K562 (cell line): ENCODE results near the gene PHYKPL. TPM values are rescaled to one million over a fixed set of nuclear protein-coding genes. Genes with fewer than 3 reads are reported as not detected.

Experiments
- ATAC-seq: fragments of 200-7000 bp; cut with Tn5 transposase; 3 replicates; pipeline ENCODE4 v1.9.1; 2020; ENCODE audit warnings: moderate library complexity
- BruUV-seq: library from RNA; stranded (reverse); fragments of 400-500 nt; replicated peaks from 2 replicates; lab custom pipeline; 2021; lab: Mats Ljungman, UMichigan
- CTCF ChIA-PET: fragments of 300-600 bp; formaldehyde crosslinking; extraction: SDS; loops from one replicate; lab custom pipeline; 2021; ENCODE audit warnings: low intra/inter-chr PET ratio; lab: Yijun Ruan, JAX
- POLR2A ChIA-PET: fragments of 300-600, 350-650 bp; sonication (Branson Sonifier 250); formaldehyde crosslinking; extraction: SDS; loops from one replicate; lab custom pipeline; 2021; ENCODE audit warnings: antibody characterized with exemption, inconsistent platforms; lab: Yijun Ruan, JAX
- DNase-seq, 4 experiments: peaks; one replicate each; pipeline versions ENCODE4 v3.0.0 to v3.0.0-alpha.2; 2011 to 2018; ENCODE audit warnings: low spot score in 3 of 4, mixed read lengths in 3 of 4; ENCODE audit errors: extremely low read depth in 1 of 4
- FAIRE-seq: peaks from 2 replicates; lab custom pipeline; 2011; peaks lifted over from hg19 to GRCh38; lab: Jason Lieb, UNC
- H2AFZ ChIP-seq: 2 replicates; pipeline ENCODE4 v1.6.0; 2011; ENCODE audit warnings: low read depth, low read length, control low read depth, inconsistent platforms
- H3K27ac ChIP-seq: fragments of 200-600 bp; 3 replicates; pipeline ENCODE4 v1.8.0; 2011; ENCODE audit warnings: low read depth, mild to moderate bottlenecking, control low read depth, inconsistent platforms, low read length, moderate library complexity, mixed read lengths; ENCODE audit errors: extremely low read depth
- H3K27me3 ChIP-seq, 2 experiments: fragments of 300-600 bp in 1 of 2; 2 replicates in 1 of 2; 3 replicates in 1 of 2; pipeline versions ENCODE4 v1.6.0 to v1.8.0; 2011; ENCODE audit warnings: inconsistent platforms in 2 of 2, low read length in 2 of 2, mild to moderate bottlenecking in 1 of 2, mixed read lengths in 1 of 2, moderate library complexity in 1 of 2; ENCODE audit not compliant: control insufficient read depth in 2 of 2, insufficient read depth in 2 of 2
- H3K36me3 ChIP-seq: fragments of 300-600 bp; 3 replicates; pipeline ENCODE4 v1.8.0; 2011; ENCODE audit warnings: mild to moderate bottlenecking, low read length, inconsistent platforms; ENCODE audit not compliant: control insufficient read depth, insufficient read depth
- H3K4me1 ChIP-seq, 2 experiments: fragments of 200-600 bp in 1 of 2; replicated peaks in 1 of 2; 2 replicates in 1 of 2; 3 replicates in 1 of 2; pipeline versions ENCODE4 v1.5.1 to v1.8.0; 2011; ENCODE audit warnings: inconsistent platforms in 2 of 2, low read length in 2 of 2, mild to moderate bottlenecking in 1 of 2, mixed read lengths in 1 of 2, moderate library complexity in 1 of 2; ENCODE audit not compliant: control insufficient read depth in 2 of 2, insufficient read depth in 2 of 2
- H3K4me2 ChIP-seq: 2 replicates; pipeline ENCODE4 v1.6.1; 2011; ENCODE audit warnings: low read length, control low read depth, inconsistent platforms, mixed read lengths; ENCODE audit not compliant: insufficient read depth
- H3K4me3 ChIP-seq: fragments of 200-600 bp; sonication (generic), shearing (Covaris generic); 2 replicates; pipeline ENCODE4 v1.5.1; 2016; ENCODE audit warnings: control low read depth, inconsistent platforms
- H3K79me2 ChIP-seq: fragments of 200-600 bp; 3 replicates; pipeline ENCODE4 v1.8.0; 2011; ENCODE audit warnings: low read length, inconsistent platforms; ENCODE audit not compliant: control insufficient read depth, insufficient read depth
- H3K9ac ChIP-seq, 2 experiments: 2 replicates each; pipeline versions ENCODE4 v1.6.0 to v1.6.1; 2011; ENCODE audit warnings: low read depth in 2 of 2, low read length in 2 of 2, control low read depth in 1 of 2, inconsistent platforms in 1 of 2, mild to moderate bottlenecking in 1 of 2, mixed read lengths in 1 of 2; ENCODE audit not compliant: insufficient read depth in 1 of 2
- H3K9me1 ChIP-seq: one replicate; pipeline ENCODE4 v1.6.0; 2011; ENCODE audit warnings: inconsistent platforms, mild to moderate bottlenecking, low read length, moderate library complexity; ENCODE audit not compliant: control insufficient read depth, insufficient read depth
- H3K9me3 ChIP-seq: replicated peaks from 2 replicates; pipeline ENCODE4 v1.5.1; 2011; ENCODE audit warnings: low read depth, low read length, inconsistent platforms; ENCODE audit not compliant: control insufficient read depth, insufficient read depth
- H4K20me1 ChIP-seq: replicated peaks from 2 replicates; pipeline ENCODE4 v1.6.1; 2011; ENCODE audit warnings: low read length, inconsistent platforms, mixed read lengths; ENCODE audit not compliant: control insufficient read depth, insufficient read depth
- HDAC2 ChIP-seq: fragments of 450-650 bp; IDR thresholded peaks from 2 replicates; pipeline ENCODE4 v1.6.1; 2016; ENCODE audit warnings: mild to moderate bottlenecking
- NRF1 ChIP-seq, 2 experiments: fragments of 450-650 bp; IDR thresholded peaks in 1 of 2; conservative IDR thresholded peaks in 1 of 2; 2 replicates each; pipeline ENCODE4 v1.6.1; 2014; ENCODE audit warnings: mild to moderate bottlenecking in 2 of 2
- POLR2AphosphoS5 ChIP-seq: IDR thresholded peaks from 2 replicates; pipeline ENCODE4 v1.6.1; 2011; ENCODE audit warnings: mild to moderate bottlenecking, low read depth, low read length, moderate library complexity; ENCODE audit not compliant: control insufficient read depth, insufficient read depth
- RFX7 ChIP-seq: fragments of 250-450 bp; sonication (Bioruptor Pico); IDR thresholded peaks from 2 replicates; pipeline ENCODE4 v1.5.1; 2021; ENCODE audit warnings: mild to moderate bottlenecking
- YY1 ChIP-seq, 3 experiments: IDR thresholded peaks; 2 replicates each; pipeline ENCODE4 v1.6.1; 2011; ENCODE audit warnings: low read length in 2 of 3, mild to moderate bottlenecking in 2 of 3, moderate library complexity in 2 of 3, borderline replicate concordance in 1 of 3, control low read depth in 1 of 3, low read depth in 1 of 3; ENCODE audit not compliant: insufficient read depth in 3 of 3, insufficient replicate concordance in 2 of 3, control insufficient read depth in 1 of 3, insufficient read length in 1 of 3; ENCODE audit errors: extremely low read depth in 1 of 3
- WGBS: fragments of 100-300 bp; shearing (Covaris generic); methylation state at CpG from one replicate; pipeline ENCODE4 v1.1.6; 2016; ENCODE audit warnings: low coverage, mixed read lengths; ENCODE audit not compliant: insufficient coverage; ENCODE audit errors: missing lambda C conversion rate; 5-methylcytosine and 5-hydroxymethylcytosine counted together
- in situ Hi-C: fragments of 300-500 bp; cut with MboI; formaldehyde crosslinking; loops from 4 replicates; pipeline ENCODE4 v1.15.0; 2018; ENCODE audit warnings: inconsistent platforms, mixed read lengths
- intact Hi-C: fragments of 100-400 bp; cut with micrococcal nuclease; formaldehyde crosslinking; loops from 2 replicates; pipeline ENCODE4 v1.14.2; 2022
- polyA plus RNA-seq, 8 experiments: library from polyadenylated mRNA; depleted of rRNA in 4 of 8; stranded (reverse) in 5 of 8; unstranded in 3 of 8; fragments of >200 nt; fragmentation: Nextera tagmentation in 2 of 8; fragmentation: Illumina TruSeq in 1 of 8; extraction: Ambion mirVana in 2 of 8; extraction: Trizol in 1 of 8; gene quantifications; 2 replicates each; pipeline versions ENCODE4 v1.2.1 to v1.2.3, GENCODE V29; 2011 to 2014; ENCODE audit warnings: inconsistent platforms in 1 of 8, missing spikeins in 1 of 8
- total RNA-seq, 7 experiments: library from RNA; depleted of rRNA in 6 of 7; stranded (reverse); fragments of >200 nt in 6 of 7; fragmentation: Illumina TruSeq in 2 of 7; extraction: Trizol in 2 of 7; gene quantifications; 2 replicates each; pipeline versions ENCODE4 v1.2.1 to v1.2.3, GENCODE V29; 2011 to 2021; ENCODE audit warnings: low replicate concordance in 1 of 7
- TF ChIP-seq, protein P1 (sequence below): IDR thresholded peaks from 2 replicates; pipeline ENCODE4 v1.6.1; 2011; ENCODE audit not compliant: insufficient read length; ENCODE audit errors: extremely low read depth
- TF ChIP-seq, protein P2 (sequence below): sonication (generic); formaldehyde crosslinking; IDR thresholded peaks from 2 replicates; pipeline ENCODE4 v1.8.1; 2023; ENCODE audit warnings: mild to moderate bottlenecking, missing genetic modification reagents
- TF ChIP-seq, protein P3 (sequence below): sonication (generic); formaldehyde crosslinking; IDR thresholded peaks from 2 replicates; pipeline ENCODE4 v1.8.1; 2023; ENCODE audit warnings: mild to moderate bottlenecking, missing genetic modification reagents
- TF ChIP-seq, protein P4 (sequence below): fragments of 250-450 bp; sonication (Bioruptor Pico); IDR thresholded peaks from 2 replicates; pipeline ENCODE4 v1.4.0; 2020; ENCODE audit warnings: borderline replicate concordance
- TF ChIP-seq, protein P5 (sequence below): fragments of 450-650 bp; conservative IDR thresholded peaks from 2 replicates; pipeline ENCODE4 v1.6.1; 2016; ENCODE audit warnings: missing genetic modification characterization, low read depth, mild to moderate bottlenecking, control low read depth, missing compliant biosample characterization
- TF ChIP-seq, protein P6 (sequence below), 2 experiments: fragments of 450-650 bp in 1 of 2; sonication (generic) in 1 of 2; formaldehyde crosslinking in 1 of 2; IDR thresholded peaks in 1 of 2; conservative IDR thresholded peaks in 1 of 2; 2 replicates each; pipeline versions ENCODE4 v1.6.1 to v1.8.1; 2016 to 2023; ENCODE audit warnings: mild to moderate bottlenecking in 2 of 2, moderate library complexity in 2 of 2, inconsistent platforms in 1 of 2, missing genetic modification reagents in 1 of 2

PHYKPL gene
- total and polyA plus RNA-seq, 9 of the 15 experiments (the other 6 are each of a cell fraction or from before 2014, with no cell fraction given): 4.7 to 34.7 (median 18.6) TPM

DNA sequence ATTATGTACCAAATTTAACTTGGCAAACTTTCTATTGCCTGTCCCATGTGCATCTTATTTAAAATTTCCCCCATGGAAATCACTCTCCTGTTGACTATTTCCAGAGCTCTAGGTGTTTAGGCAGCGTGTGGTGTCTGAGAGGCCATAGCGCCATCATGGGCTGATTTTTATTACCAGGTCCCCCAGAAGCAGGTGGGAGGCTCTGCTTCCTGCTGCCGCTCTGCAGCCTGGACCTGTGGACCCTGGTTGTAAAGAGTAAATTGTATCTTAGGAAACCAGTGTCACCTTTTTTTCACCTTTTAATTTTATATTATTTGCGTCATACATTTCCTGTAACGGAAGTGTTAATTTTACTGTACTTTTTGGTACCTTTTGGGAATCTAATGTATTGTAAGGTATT is 21.9 kb downstream of the PHYKPL start:
- in situ Hi-C loops: no loop called here
- Histone ChIP-seq H3K4me3 (no peak overlapping the region), H3K36me3 (peaks cover 100% of the 10 kb centered on the region), H4K20me1 (peaks cover 72% of the 10 kb centered on the region), H2AFZ (no peak overlapping the region), H3K9me3 (no peaks in the 10 kb centered on the region), H3K27ac (no peak overlapping the region), H3K27me3 (no peaks in the 10 kb centered on the region), H3K9me1 (peaks cover 10% of the 10 kb centered on the region), H3K79me2 (peaks cover 42% of the 10 kb centered on the region), H3K4me2 (no peak overlapping the region), H3K9ac (no peak overlapping the region), H3K4me1 (peaks cover 21 to 24% of the 10 kb centered on the region in 2 experiments; a peak in 4 of 5 replicates)
- ATAC-seq (no peak), FAIRE-seq (no peak), DNase-seq (no peak)
- POLR2A ChIA-PET: interaction anchor here (0.5 to 12.7 kb wide), 3 partner anchors 16 to 914 kb away, joined by 3 to 162 read pairs (median 3); partner anchors contain the start of gene PHYKPL
- intact Hi-C loops: no loop called here
- TSS peak; percentile 14 for BruUV-seq
- CTCF ChIA-PET: no interaction called here
- 93% methylated on average over 5 of the region's 5 CpGs for WGBS
- TF ChIP-seq, protein P1, sequence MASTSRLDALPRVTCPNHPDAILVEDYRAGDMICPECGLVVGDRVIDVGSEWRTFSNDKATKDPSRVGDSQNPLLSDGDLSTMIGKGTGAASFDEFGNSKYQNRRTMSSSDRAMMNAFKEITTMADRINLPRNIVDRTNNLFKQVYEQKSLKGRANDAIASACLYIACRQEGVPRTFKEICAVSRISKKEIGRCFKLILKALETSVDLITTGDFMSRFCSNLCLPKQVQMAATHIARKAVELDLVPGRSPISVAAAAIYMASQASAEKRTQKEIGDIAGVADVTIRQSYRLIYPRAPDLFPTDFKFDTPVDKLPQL: no peak
- TF ChIP-seq HDAC2 (no peak), POLR2AphosphoS5 (0 out of 2 replicates have a peak, but pooled peaks have one; percentile 13), NRF1 (conservative IDR thresholded peaks at IDR 0.05 in 1 of 2, IDR thresholded peaks at IDR 0.05 in 1 of 2) (no peak), YY1 (IDR thresholded peaks at IDR 0.05; ENCODE audit: borderline replicate concordance in 1 of 3, control insufficient read depth in 1 of 3, extremely low read depth in 1 of 3, insufficient read depth in 3 of 3, insufficient read length in 1 of 3, insufficient replicate concordance in 2 of 3, low read depth in 1 of 3, low read length in 2 of 3) (no peak), RFX7 (CRISPR knock-in tag) (no peak)
- TF ChIP-seq, protein P2, sequence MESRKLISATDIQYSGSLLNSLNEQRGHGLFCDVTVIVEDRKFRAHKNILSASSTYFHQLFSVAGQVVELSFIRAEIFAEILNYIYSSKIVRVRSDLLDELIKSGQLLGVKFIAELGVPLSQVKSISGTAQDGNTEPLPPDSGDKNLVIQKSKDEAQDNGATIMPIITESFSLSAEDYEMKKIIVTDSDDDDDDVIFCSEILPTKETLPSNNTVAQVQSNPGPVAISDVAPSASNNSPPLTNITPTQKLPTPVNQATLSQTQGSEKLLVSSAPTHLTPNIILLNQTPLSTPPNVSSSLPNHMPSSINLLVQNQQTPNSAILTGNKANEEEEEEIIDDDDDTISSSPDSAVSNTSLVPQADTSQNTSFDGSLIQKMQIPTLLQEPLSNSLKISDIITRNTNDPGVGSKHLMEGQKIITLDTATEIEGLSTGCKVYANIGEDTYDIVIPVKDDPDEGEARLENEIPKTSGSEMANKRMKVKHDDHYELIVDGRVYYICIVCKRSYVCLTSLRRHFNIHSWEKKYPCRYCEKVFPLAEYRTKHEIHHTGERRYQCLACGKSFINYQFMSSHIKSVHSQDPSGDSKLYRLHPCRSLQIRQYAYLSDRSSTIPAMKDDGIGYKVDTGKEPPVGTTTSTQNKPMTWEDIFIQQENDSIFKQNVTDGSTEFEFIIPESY (CRISPR knock-in tag): peak; percentile 44; the same call in 1 of the 2 replicates
- TF ChIP-seq, protein P3, sequence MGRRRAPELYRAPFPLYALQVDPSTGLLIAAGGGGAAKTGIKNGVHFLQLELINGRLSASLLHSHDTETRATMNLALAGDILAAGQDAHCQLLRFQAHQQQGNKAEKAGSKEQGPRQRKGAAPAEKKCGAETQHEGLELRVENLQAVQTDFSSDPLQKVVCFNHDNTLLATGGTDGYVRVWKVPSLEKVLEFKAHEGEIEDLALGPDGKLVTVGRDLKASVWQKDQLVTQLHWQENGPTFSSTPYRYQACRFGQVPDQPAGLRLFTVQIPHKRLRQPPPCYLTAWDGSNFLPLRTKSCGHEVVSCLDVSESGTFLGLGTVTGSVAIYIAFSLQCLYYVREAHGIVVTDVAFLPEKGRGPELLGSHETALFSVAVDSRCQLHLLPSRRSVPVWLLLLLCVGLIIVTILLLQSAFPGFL (CRISPR knock-in tag): no peak
- TF ChIP-seq, protein P4, sequence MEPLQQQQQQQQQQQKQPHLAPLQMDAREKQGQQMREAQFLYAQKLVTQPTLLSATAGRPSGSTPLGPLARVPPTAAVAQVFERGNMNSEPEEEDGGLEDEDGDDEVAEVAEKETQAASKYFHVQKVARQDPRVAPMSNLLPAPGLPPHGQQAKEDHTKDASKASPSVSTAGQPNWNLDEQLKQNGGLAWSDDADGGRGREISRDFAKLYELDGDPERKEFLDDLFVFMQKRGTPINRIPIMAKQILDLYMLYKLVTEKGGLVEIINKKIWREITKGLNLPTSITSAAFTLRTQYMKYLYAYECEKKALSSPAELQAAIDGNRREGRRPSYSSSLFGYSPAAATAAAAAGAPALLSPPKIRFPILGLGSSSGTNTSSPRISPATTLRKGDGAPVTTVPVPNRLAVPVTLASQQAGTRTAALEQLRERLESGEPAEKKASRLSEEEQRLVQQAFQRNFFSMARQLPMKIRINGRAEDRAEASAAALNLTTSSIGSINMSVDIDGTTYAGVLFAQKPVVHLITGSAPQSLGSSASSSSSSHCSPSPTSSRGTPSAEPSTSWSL (CRISPR knock-in tag): no peak
- TF ChIP-seq, protein P5, sequence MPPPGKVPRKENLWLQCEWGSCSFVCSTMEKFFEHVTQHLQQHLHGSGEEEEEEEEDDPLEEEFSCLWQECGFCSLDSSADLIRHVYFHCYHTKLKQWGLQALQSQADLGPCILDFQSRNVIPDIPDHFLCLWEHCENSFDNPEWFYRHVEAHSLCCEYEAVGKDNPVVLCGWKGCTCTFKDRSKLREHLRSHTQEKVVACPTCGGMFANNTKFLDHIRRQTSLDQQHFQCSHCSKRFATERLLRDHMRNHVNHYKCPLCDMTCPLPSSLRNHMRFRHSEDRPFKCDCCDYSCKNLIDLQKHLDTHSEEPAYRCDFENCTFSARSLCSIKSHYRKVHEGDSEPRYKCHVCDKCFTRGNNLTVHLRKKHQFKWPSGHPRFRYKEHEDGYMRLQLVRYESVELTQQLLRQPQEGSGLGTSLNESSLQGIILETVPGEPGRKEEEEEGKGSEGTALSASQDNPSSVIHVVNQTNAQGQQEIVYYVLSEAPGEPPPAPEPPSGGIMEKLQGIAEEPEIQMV (tag): no peak
- TF ChIP-seq, protein P6, sequence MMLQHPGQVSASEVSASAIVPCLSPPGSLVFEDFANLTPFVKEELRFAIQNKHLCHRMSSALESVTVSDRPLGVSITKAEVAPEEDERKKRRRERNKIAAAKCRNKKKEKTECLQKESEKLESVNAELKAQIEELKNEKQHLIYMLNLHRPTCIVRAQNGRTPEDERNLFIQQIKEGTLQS (IDR thresholded peaks at IDR 0.05): no peak
- TF ChIP-seq, protein P6 (CRISPR knock-in tag; conservative IDR thresholded peaks at IDR 0.05): no peak
